ENCODE results near the gene LRP1. TPM values are rescaled to one million over a fixed set of nuclear protein-coding genes. Genes with fewer than 3 reads are reported as not detected.

LRP1 gene
- total and polyA plus RNA-seq, 2 of the 4 experiments (the other 2 are of a cell fraction) = 73.1 to 142 TPM

DNA sequence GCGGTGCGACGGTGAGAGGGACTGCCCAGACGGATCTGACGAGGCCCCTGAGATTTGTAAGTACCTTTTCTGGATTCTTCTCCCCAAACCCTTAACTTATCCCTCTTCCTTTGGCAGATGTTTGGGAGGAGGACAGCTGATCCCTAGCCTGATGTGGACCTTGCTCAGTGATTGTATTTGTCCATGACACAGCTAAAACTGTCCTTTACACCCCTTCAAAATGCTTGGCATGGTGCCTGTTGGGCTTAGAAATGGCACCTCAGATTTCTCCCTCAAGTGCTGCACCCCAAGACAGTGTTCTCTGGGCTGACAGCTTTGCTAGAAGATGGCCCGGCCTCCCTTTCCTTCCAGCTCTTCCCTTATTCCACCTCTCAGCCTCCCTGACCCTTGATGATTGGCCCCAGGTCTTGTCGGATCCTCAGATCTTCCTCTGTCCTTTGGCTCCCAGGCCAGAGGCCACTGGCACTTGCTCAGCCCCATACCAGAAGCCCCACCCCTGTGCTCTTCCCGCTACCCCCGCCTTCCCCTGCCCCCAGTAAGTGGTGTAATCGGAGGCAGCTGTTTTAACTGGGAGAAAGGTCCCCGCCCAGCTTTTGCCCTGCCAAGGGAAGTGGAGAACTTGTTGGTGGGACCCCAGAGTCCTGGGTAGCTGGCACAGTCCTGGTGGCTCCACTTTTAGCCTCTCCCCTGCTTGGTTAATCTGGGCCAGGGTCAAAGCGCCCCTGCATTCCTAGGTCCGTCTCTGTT, 10.4 kb downstream of the LRP1 start:
- no peak overlapping the region for H3K4me3 ChIP-seq (ENCODE audit: insufficient read depth, low read depth, low read length)
- no peak overlapping the region for H2BK20ac ChIP-seq (ENCODE audit: low read depth, low read length)
- H3K9me3 ChIP-seq (ENCODE audit: control insufficient read depth, insufficient read depth, low read length) = no peaks in the 10 kb centered on the region
- H3K27me3 ChIP-seq (ENCODE audit: control insufficient read depth, insufficient read depth, low read length) = no peaks in the 10 kb centered on the region
- H2AK5ac ChIP-seq (ENCODE audit: low read depth, low read length) = no peak overlapping the region
- dilution Hi-C loops (cut with HindIII; ENCODE audit: low sequenced_read_pairs, unreplicated experiment) (no loop called here), intact Hi-C loops (cut with micrococcal nuclease) (no loop called here), in situ Hi-C loops (cut with MboI; ENCODE audit: low sequenced_read_pairs) (no loop called here)
- no peak overlapping the region for H3K4ac ChIP-seq (ENCODE audit: low read depth, low read length)
- no peak overlapping the region for H4K91ac ChIP-seq (ENCODE audit: insufficient read depth, low read depth, low read length)
- H3K23ac ChIP-seq (ENCODE audit: low read depth, low read length) = peak overlapping the region; percentile 41; the same call in 1 of the 2 replicates
- no peak overlapping the region; the same call in 1 of the 2 replicates for H3K18ac ChIP-seq (ENCODE audit: low read depth, low read length)
- peaks cover 51% of the 10 kb centered on the region for H3K4me1 ChIP-seq (ENCODE audit: control insufficient read depth, insufficient read depth, low read length)
- H4K20me1 ChIP-seq (ENCODE audit: insufficient read depth, low read length) = peaks cover 93% of the 10 kb centered on the region
- H3K56ac ChIP-seq (ENCODE audit: extremely low read depth, insufficient read depth, low read length) = no peak overlapping the region
- H4K8ac ChIP-seq (ENCODE audit: low read depth in 2 of 2, low read length in 2 of 2) = no peak overlapping the region
- H3K36me3 ChIP-seq (ENCODE audit: control insufficient read depth, insufficient read depth, low read length) = peaks cover 60% of the 10 kb centered on the region
- peak overlapping the region; percentile 35 for H3K27ac ChIP-seq (ENCODE audit: insufficient read depth, low read length)
- ATAC-seq (ENCODE audit: low read depth) (peak; percentile 18; the same call in 1 of the 2 replicates), DNase-seq (no peak)
- no peak overlapping the region for H2BK5ac ChIP-seq (ENCODE audit: low read depth, low read length, poor library complexity, severe bottlenecking)
- no peak for TF ChIP-seq RFX5 (IDR thresholded peaks at IDR 0.05; ENCODE audit: low read depth, low read length)
- no peak for TF ChIP-seq RAD21 (IDR thresholded peaks at IDR 0.05; ENCODE audit: low read length)
- TF ChIP-seq BHLHE40 (IDR thresholded peaks at IDR 0.05; ENCODE audit: low read depth, low read length) = no peak
- TF ChIP-seq MXI1 (IDR thresholded peaks at IDR 0.05; ENCODE audit: borderline replicate concordance, low read depth, low read length) = no peak
- TF ChIP-seq POLR2A (IDR thresholded peaks at IDR 0.05; ENCODE audit: low read depth, low read length) = no peak
- TF ChIP-seq MAFK (IDR thresholded peaks at IDR 0.05; ENCODE audit: low read depth, low read length) = no peak
- TF ChIP-seq, protein P1, sequence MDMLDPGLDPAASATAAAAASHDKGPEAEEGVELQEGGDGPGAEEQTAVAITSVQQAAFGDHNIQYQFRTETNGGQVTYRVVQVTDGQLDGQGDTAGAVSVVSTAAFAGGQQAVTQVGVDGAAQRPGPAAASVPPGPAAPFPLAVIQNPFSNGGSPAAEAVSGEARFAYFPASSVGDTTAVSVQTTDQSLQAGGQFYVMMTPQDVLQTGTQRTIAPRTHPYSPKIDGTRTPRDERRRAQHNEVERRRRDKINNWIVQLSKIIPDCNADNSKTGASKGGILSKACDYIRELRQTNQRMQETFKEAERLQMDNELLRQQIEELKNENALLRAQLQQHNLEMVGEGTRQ (IDR thresholded peaks at IDR 0.05; ENCODE audit: low read depth, low read length) = no peak
- TF ChIP-seq MAZ (IDR thresholded peaks at IDR 0.05; ENCODE audit: borderline replicate concordance, low read depth, low read length) = no peak
- TF ChIP-seq CEBPB (IDR thresholded peaks at IDR 0.05; ENCODE audit: low read depth, low read length) = no peak
- WGBS, 2 experiments (ENCODE audit: extremely low coverage in 2 of 2, insufficient read length in 1 of 2) = 60% methylated on average over 1 of the region's 13 CpGs; no CpG with 5 or more reads in 1 of the 2 experiments
- CTCF ChIA-PET = no interaction called here
- H3K9ac ChIP-seq (ENCODE audit: low read depth, low read length) = no peak overlapping the region; the same call in 1 of the 2 replicates
- no peak overlapping the region for H3K14ac ChIP-seq (replicated peaks; ENCODE audit: low read depth, low read length)
- no peak overlapping the region for H2BK15ac ChIP-seq (ENCODE audit: low read depth, low read length)
- no peak overlapping the region for H2AK9ac ChIP-seq (replicated peaks; ENCODE audit: low read depth, low read length, poor library complexity)
- no peak overlapping the region for H2AFZ ChIP-seq (replicated peaks; ENCODE audit: low read length, poor library complexity)
- H3K79me1 ChIP-seq (ENCODE audit: low read depth in 1 of 2, low read length in 2 of 2) = peaks cover 61 to 94% of the 10 kb centered on the region in 2 experiments
- no peak overlapping the region for H4K5ac ChIP-seq (ENCODE audit: low read depth, low read length)
- BruUV-seq (replicated peaks) = no TSS peak
- POLR2A ChIA-PET (ENCODE audit: unreplicated experiment) = interaction anchor here (0.8 kb wide), 1 partner anchor 11 kb away, joined by 3 read pairs; no protein-coding TSS in a partner anchor
- H2BK120ac ChIP-seq (ENCODE audit: low read depth, low read length) = no peak overlapping the region
- no peak overlapping the region for H3K4me2 ChIP-seq (ENCODE audit: low read depth, low read length)
- peaks cover 33% of the 10 kb centered on the region for H3K9me1 ChIP-seq (ENCODE audit: insufficient read depth, low read length)

Measured in IMR-90 (cell line).